Endothelial cell of hepatic sinusoid (primary cell): ENCODE results near the gene GIGYF1.

ENCODE experiments used
- in situ Hi-C: cut with HindIII; loops from 2 replicates; pipeline ENCODE4 v1.10.0; 2017; ENCODE audit warnings: low sequenced_read_pairs

The GIGYF1 gene, protein sequence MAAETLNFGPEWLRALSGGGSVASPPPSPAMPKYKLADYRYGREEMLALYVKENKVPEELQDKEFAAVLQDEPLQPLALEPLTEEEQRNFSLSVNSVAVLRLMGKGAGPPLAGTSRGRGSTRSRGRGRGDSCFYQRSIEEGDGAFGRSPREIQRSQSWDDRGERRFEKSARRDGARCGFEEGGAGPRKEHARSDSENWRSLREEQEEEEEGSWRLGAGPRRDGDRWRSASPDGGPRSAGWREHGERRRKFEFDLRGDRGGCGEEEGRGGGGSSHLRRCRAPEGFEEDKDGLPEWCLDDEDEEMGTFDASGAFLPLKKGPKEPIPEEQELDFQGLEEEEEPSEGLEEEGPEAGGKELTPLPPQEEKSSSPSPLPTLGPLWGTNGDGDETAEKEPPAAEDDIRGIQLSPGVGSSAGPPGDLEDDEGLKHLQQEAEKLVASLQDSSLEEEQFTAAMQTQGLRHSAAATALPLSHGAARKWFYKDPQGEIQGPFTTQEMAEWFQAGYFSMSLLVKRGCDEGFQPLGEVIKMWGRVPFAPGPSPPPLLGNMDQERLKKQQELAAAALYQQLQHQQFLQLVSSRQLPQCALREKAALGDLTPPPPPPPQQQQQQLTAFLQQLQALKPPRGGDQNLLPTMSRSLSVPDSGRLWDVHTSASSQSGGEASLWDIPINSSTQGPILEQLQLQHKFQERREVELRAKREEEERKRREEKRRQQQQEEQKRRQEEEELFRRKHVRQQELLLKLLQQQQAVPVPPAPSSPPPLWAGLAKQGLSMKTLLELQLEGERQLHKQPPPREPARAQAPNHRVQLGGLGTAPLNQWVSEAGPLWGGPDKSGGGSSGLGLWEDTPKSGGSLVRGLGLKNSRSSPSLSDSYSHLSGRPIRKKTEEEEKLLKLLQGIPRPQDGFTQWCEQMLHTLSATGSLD (N-terminal part only)

GRCh38 chr7:100694098-100694745 lies at the start of gene GIGYF1:
Gene GIGYF1 (minus strand): TSS chr7:100694250. CDS start chr7:100688238, 6,012 bp downstream.
- in situ Hi-C loops: no loop called here

DNA sequence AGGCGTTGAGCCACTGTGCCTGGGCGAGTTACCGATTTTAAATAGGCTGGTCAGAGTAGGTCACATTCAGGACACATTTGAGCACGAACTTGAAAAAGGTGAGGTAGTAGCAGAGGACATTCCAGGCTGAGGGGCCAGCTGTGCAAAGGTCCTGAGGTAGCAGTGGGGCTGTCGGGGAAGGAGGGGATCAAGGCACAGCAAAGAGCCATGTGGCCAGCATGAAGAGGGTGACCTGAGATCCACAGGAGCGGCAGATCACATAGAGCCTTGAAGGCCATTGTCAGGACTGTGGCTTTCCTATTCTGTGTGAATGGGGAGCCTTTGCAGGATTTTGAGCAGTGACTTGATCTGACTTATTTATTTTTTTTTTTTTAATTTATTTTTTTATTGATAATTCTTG lies 45.9 kb upstream of the GIGYF1 start:
- in situ Hi-C loops: no loop called here

DNA sequence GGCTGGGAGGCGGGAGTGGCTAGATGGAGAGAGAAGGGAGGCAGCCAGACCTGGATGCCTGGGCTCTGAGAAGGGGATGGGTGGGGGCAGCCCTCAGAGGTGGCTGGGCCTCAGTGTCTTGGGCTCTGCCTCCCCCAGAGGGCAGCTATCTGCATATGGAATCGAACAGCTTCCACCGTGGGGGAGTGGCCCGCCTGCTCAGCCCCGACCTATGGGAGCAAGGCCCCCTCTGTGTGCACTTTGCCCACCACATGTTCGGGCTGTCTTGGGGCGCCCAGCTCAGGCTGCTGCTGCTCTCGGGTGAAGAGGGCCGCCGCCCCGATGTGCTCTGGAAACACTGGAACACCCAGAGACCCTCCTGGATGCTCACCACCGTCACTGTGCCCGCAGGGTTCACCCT lies 42.6 kb upstream of the GIGYF1 start:
- in situ Hi-C loops: no loop called here

- in situ Hi-C loops: no loop called here
Measured at GRCh38 chr7:100735730-100736129, 41.7 kb upstream of the GIGYF1 start.

GRCh38 chr7:100731937-100732636 lies 38.0 kb upstream of the GIGYF1 start:
- in situ Hi-C loops: no loop called here

- in situ Hi-C loops: no loop called here
Measured at GRCh38 chr7:100730136-100730800, 36.2 kb upstream of the GIGYF1 start.

DNA sequence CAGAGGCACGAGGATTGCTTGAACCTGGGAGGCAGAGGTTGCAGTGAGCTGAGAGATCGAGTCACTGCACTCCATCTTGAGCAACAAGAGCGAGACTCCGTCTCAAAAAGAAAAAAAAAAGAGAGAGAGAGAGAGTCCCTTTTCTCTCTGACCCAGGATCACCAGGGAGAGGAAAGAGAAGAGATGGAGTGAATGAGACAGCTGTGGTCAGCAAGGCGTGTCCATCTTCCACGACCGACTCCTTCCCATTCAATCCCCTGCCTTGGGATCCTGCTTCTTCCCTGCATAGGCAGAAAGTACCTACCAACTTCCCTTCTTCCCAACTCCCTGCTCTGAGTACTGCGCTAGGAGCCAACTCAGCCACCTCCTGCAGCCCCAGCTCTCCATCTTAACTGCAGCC lies 34.1 kb upstream of the GIGYF1 start:
- in situ Hi-C loops: no loop called here

GRCh38 chr7:100726996-100727761 lies 33.1 kb upstream of the GIGYF1 start:
- in situ Hi-C loops: no loop called here

GRCh38 chr7:100724364-100724763 lies 30.3 kb upstream of the GIGYF1 start:
- in situ Hi-C loops: loop anchor here (25.0 kb wide), 1 partner anchor 113 kb away; the partner anchor contains the start of gene EPHB4

- in situ Hi-C loops: loop anchor here (25.0 kb wide), 1 partner anchor 113 kb away; the partner anchor contains the start of gene EPHB4
Measured at GRCh38 chr7:100723732-100724275, 29.8 kb upstream of the GIGYF1 start.

GRCh38 chr7:100722480-100723212 lies 28.6 kb upstream of the GIGYF1 start:
- in situ Hi-C loops: loop anchor here (25.0 kb wide), 1 partner anchor 115 kb away; the partner anchor contains the start of gene EPHB4

DNA sequence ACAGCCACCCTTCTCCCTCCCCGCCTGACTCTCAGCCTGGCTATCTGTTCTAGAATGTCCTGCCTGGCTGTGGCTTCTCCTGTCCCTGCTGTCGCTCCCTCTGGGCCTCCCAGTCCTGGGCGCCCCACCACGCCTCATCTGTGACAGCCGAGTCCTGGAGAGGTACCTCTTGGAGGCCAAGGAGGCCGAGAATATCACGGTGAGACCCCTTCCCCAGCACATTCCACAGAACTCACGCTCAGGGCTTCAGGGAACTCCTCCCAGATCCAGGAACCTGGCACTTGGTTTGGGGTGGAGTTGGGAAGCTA lies 27.4 kb upstream of the GIGYF1 start:
- in situ Hi-C loops: loop anchor here (25.0 kb wide), 1 partner anchor 116 kb away; the partner anchor contains the start of gene EPHB4

DNA sequence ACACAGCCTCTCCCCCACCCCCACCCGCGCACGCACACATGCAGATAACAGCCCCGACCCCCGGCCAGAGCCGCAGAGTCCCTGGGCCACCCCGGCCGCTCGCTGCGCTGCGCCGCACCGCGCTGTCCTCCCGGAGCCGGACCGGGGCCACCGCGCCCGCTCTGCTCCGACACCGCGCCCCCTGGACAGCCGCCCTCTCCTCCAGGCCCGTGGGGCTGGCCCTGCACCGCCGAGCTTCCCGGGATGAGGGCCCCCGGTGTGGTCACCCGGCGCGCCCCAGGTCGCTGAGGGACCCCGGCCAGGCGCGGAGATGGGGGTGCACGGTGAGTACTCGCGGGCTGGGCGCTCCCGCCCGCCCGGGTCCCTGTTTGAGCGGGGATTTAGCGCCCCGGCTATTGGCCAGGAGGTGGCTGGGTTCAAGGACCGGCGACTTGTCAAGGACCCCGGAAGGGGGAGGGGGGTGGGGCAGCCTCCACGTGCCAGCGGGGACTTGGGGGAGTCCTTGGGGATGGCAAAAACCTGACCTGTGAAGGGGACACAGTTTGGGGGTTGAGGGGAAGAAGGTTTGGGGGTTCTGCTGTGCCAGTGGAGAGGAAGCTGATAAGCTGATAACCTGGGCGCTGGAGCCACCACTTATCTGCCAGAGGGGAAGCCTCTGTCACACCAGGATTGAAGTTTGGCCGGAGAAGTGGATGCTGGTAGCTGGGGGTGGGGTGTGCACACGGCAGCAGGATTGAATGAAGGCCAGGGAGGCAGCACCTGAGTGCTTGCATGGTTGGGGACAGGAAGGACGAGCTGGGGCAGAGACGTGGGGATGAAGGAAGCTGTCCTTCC lies 26.8 kb upstream of the GIGYF1 start:
- in situ Hi-C loops: loop anchor here (25.0 kb wide), 1 partner anchor 116 kb away; the partner anchor contains the start of gene EPHB4

GRCh38 chr7:100720279-100720670 lies 26.2 kb upstream of the GIGYF1 start, which contains the start of gene EPO:
Gene EPO (plus strand): TSS chr7:100720468. CDS start chr7:100720981, 513 bp downstream.
- in situ Hi-C loops: loop anchor here (25.0 kb wide), 1 partner anchor 117 kb away; the partner anchor contains the start of gene EPHB4

GRCh38 chr7:100719523-100720278 lies 25.7 kb upstream of the GIGYF1 start:
- in situ Hi-C loops: loop anchor here (25.0 kb wide), 1 partner anchor 118 kb away; the partner anchor contains the start of gene EPHB4

DNA sequence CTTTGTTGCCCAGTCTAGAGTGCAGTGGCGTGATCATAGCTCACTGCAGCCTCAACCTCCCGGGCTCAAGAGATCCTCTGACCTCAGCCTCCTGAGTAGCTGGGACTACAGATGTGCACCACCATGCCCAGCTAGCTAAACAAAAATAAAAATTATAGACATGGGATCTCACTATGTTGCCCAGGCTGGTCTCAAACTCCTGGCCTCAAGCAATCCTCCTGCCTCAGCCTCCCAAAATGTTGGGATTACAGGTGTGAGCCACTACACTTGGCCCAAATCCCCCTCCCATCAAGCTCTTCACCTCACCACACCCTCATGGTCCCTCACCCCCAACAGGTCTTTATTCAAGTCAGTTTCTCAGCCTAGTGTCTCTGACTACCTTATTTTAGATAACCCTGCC lies 23.0 kb upstream of the GIGYF1 start:
- in situ Hi-C loops: loop anchor here (25.0 kb wide), 1 partner anchor 120 kb away; the partner anchor contains the start of gene EPHB4
